Smooth muscle cell (in vitro differentiated cells): ENCODE measurements around the gene ACR. TPM values are rescaled to one million over a fixed set of nuclear protein-coding genes. Genes with fewer than 3 reads are reported as not detected.

Source experiments
- DNase-seq: peaks from one replicate; lab custom pipeline; 2025; ENCODE audit not compliant: unreplicated experiment; lab: John Stamatoyannopoulos, UW
- H2AFZ ChIP-seq: fragments of 200-600 bp; sonication (generic); 2 replicates; pipeline ENCODE4 v1.6.0; 2016; ENCODE audit warnings: antibody characterized with exemption, low read depth, mild to moderate bottlenecking
- H3F3A ChIP-seq: fragments of 200-600 bp; sonication (generic); 2 replicates; pipeline ENCODE4 v1.6.0; 2017; ENCODE audit warnings: antibody characterized with exemption, low read depth
- H3K27ac ChIP-seq: fragments of 200-600 bp; sonication (generic); 2 replicates; pipeline ENCODE4 v1.5.1; 2016; ENCODE audit warnings: low read depth, mild to moderate bottlenecking
- H3K27me3 ChIP-seq: fragments of 200-600 bp; sonication (generic); 2 replicates; pipeline ENCODE4 v1.6.1; 2016; ENCODE audit warnings: low read depth, mild to moderate bottlenecking
- H3K36me3 ChIP-seq: fragments of 200-600 bp; sonication (generic); 2 replicates; pipeline ENCODE4 v1.5.1; 2016; ENCODE audit warnings: low read depth
- H3K4me1 ChIP-seq: fragments of 200-600 bp; sonication (generic); 2 replicates; pipeline ENCODE4 v1.5.1; 2016; ENCODE audit warnings: low read depth
- H3K4me2 ChIP-seq: fragments of 200-600 bp; sonication (generic); 2 replicates; pipeline ENCODE4 v1.6.0; 2016; ENCODE audit warnings: mild to moderate bottlenecking
- H3K4me3 ChIP-seq: fragments of 200-600 bp; sonication (generic); 2 replicates; pipeline ENCODE4 v1.5.1; 2016; ENCODE audit warnings: mild to moderate bottlenecking
- H3K79me2 ChIP-seq: fragments of 200-600 bp; sonication (generic); 2 replicates; pipeline ENCODE4 v1.6.0; 2016; ENCODE audit warnings: low read depth, mild to moderate bottlenecking
- H3K9ac ChIP-seq: fragments of 200-600 bp; sonication (generic); 2 replicates; pipeline ENCODE4 v1.6.0; 2016; ENCODE audit warnings: low read depth
- H3K9me3 ChIP-seq: fragments of 200-600 bp; sonication (generic); replicated peaks from 2 replicates; pipeline ENCODE4 v1.5.1; 2016; ENCODE audit warnings: low read depth
- H4K20me1 ChIP-seq: fragments of 200-600 bp; sonication (generic); 2 replicates; pipeline ENCODE4 v1.6.0; 2016; ENCODE audit warnings: low read depth
- CTCF ChIP-seq: fragments of 200-600 bp; sonication (generic); IDR thresholded peaks from 2 replicates; pipeline ENCODE4 v1.5.1; 2017; ENCODE audit warnings: borderline replicate concordance, mild to moderate bottlenecking, antibody characterized with exemption; ENCODE audit not compliant: insufficient read depth, poor library complexity, severe bottlenecking
- WGBS: methylation state at CpG from one replicate; pipeline ENCODE4 v1.1.7; 2016; ENCODE audit warnings: low lambda C conversion rate; 5-methylcytosine and 5-hydroxymethylcytosine counted together
- polyA plus RNA-seq: library from polyadenylated mRNA; unstranded; fragments of >200 nt; fragmentation: Nextera tagmentation; extraction: Ambion mirVana; gene quantifications from 2 replicates; pipeline ENCODE4 v1.2.1, GENCODE V29; 2016
- total RNA-seq: library from RNA; depleted of rRNA; stranded (reverse); fragments of >200 nt; gene quantifications from 2 replicates; pipeline ENCODE4 v1.2.3, GENCODE V29; 2014

The ACR gene
- total and polyA plus RNA-seq, 2 experiments from 2014 or later, result 0.27 TPM; not detected in 1

- H4K20me1 ChIP-seq, result peaks cover 8% of the 10 kb centered on the region
- peaks cover 17% of the 10 kb centered on the region for H3K27me3 ChIP-seq
- H3K4me3 ChIP-seq, result no peak overlapping the region
- H3K4me1 ChIP-seq, result no peaks in the 10 kb centered on the region
- 92% methylated on average over 20 of the region's 23 CpGs for WGBS
- H3K9ac ChIP-seq, result no peak overlapping the region
- H3K36me3 ChIP-seq, result no peaks in the 10 kb centered on the region
- no peaks in the 10 kb centered on the region for H3K79me2 ChIP-seq
- no peak for TF ChIP-seq CTCF
- H3K9me3 ChIP-seq, result no peaks in the 10 kb centered on the region
- no peaks in the 10 kb centered on the region for H3F3A ChIP-seq
- no peak overlapping the region for H3K27ac ChIP-seq
- H3K4me2 ChIP-seq, result no peak overlapping the region
- DNase-seq, result no peak
- no peak overlapping the region for H2AFZ ChIP-seq
Observed at GRCh38 chr22:50727678-50728522, 10.1 kb upstream of the ACR start.

- Histone ChIP-seq H3K4me3 (no peak overlapping the region), H3K27ac (no peak overlapping the region), H4K20me1 (peaks cover 8% of the 10 kb centered on the region), H3K9ac (no peak overlapping the region), H3K79me2 (no peaks in the 10 kb centered on the region), H3K4me2 (no peak overlapping the region), H3K9me3 (no peaks in the 10 kb centered on the region), H3K27me3 (peaks cover 17% of the 10 kb centered on the region), H3K4me1 (no peaks in the 10 kb centered on the region), H2AFZ (no peak overlapping the region), H3F3A (no peaks in the 10 kb centered on the region), H3K36me3 (no peaks in the 10 kb centered on the region)
- TF ChIP-seq CTCF, result no peak
- no peak for DNase-seq
- 90% methylated on average over 2 of the region's 2 CpGs for WGBS
Observed at GRCh38 chr22:50728523-50728931, 9.5 kb upstream of the ACR start.

DNA sequence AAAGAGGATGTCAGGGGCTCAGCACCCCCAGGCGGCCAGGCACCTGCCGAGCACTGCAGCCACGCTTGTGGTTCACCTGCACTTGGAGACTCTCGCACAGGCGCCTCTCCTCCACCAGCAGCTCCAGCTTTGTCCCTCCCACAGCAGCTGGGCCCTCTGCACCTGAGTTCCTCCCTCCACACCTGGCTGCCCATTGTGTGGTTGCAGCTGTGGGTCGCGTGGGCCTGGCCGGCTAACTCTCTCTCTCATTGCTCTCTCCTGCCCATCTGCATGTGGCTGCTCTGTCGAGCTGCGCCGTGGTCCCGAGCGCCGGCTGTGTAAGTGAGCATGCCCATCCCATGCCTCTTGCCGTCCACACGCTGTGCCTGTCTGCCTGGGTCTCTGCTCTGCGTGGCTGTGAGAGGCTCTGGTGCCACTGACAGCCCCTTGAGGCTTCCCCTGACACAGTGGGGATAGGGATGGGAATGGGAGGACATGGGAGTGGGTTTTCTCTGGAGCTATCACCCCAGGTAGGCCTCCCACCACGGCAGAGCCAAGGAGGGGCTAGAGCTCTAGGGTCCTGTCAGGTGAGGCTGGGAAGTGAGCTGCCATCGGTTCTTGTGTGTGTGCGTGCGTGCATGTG, 8.5 kb upstream of the ACR start:
- Histone ChIP-seq H3K27me3 (peaks cover 17% of the 10 kb centered on the region), H3K79me2 (no peaks in the 10 kb centered on the region), H2AFZ (no peak overlapping the region), H3K27ac (no peak overlapping the region), H3K4me1 (no peaks in the 10 kb centered on the region), H3K36me3 (no peaks in the 10 kb centered on the region), H3K9me3 (no peaks in the 10 kb centered on the region), H3K4me3 (no peak overlapping the region), H4K20me1 (peaks cover 8% of the 10 kb centered on the region), H3K4me2 (no peak overlapping the region), H3F3A (no peaks in the 10 kb centered on the region), H3K9ac (no peak overlapping the region)
- no peak for TF ChIP-seq CTCF
- no peak for DNase-seq
- 92% methylated on average over 18 of the region's 21 CpGs for WGBS
